Activated naive CD4-positive, alpha-beta T cell treated with anti-CD3 and anti-CD28 coated beads, Interleukin-2, amount 10 ng/mL, durations not matched to agents 7 days and 5 days (primary cell): ENCODE data around the gene ANKEF1.

Experiments
- CTCF ChIA-PET: fragments of 350-600 bp; sonication (Branson Sonifier 250); formaldehyde crosslinking; loops from one replicate; lab custom pipeline; 2021; ENCODE audit warnings: antibody characterized with exemption; lab: Charles Lee
- DNase-seq: peaks from one replicate; pipeline ENCODE4 v3.0.0-alpha.2; 2020
- H3K27ac Mint-ChIP-seq: one replicate; pipeline ENCODE4 v1.8.0; 2021; ENCODE audit warnings: mild to moderate bottlenecking, moderate library complexity, mixed read lengths
- H3K27me3 Mint-ChIP-seq: one replicate; pipeline ENCODE4 v1.8.0; 2021; ENCODE audit warnings: mild to moderate bottlenecking, mixed read lengths
- H3K36me3 Mint-ChIP-seq: one replicate; pipeline ENCODE4 v1.8.0; 2021; ENCODE audit warnings: mixed read lengths
- H3K4me1 Mint-ChIP-seq: one replicate; pipeline ENCODE4 v1.8.0; 2021; ENCODE audit warnings: mixed read lengths
- H3K4me3 Mint-ChIP-seq: one replicate; pipeline ENCODE4 v1.8.0; 2021; ENCODE audit warnings: mild to moderate bottlenecking, moderate library complexity, mixed read lengths
- H3K9me3 Mint-ChIP-seq: one replicate; pipeline ENCODE4 v1.8.0; 2021; ENCODE audit warnings: mixed read lengths

Gene ANKEF1

DNA sequence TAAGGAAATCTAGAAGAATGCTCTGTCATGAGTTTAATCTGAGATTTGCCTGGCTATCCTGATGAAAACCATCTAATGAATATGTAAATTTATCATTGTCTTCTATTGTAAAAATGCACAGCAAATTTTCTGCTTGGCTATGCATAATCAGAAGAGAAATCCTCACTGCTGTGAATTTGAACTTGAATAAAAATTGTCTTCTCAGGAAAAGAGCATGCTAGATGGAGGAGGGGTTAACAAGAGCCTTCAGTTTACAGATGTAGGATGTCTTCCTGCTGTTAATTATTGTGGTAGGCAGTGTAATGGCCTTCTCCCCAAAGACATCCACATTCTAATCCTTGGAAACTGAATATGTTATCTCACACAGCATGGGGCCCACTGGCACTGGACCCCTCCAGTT, 45.8 kb downstream of the ANKEF1 start:
- Mint-ChIP-seq H3K4me1 (no peaks in the 10 kb centered on the region), H3K27ac (no peak overlapping the region), H3K9me3 (no peaks in the 10 kb centered on the region), H3K36me3 (no peaks in the 10 kb centered on the region), H3K4me3 (no peak overlapping the region), H3K27me3 (peaks cover 5% of the 10 kb centered on the region)
- CTCF ChIA-PET = interaction anchor here (1.4 kb wide), 1 partner anchor 102 kb away, joined by 3 read pairs; no protein-coding TSS in a partner anchor
- no peak for DNase-seq

DNA sequence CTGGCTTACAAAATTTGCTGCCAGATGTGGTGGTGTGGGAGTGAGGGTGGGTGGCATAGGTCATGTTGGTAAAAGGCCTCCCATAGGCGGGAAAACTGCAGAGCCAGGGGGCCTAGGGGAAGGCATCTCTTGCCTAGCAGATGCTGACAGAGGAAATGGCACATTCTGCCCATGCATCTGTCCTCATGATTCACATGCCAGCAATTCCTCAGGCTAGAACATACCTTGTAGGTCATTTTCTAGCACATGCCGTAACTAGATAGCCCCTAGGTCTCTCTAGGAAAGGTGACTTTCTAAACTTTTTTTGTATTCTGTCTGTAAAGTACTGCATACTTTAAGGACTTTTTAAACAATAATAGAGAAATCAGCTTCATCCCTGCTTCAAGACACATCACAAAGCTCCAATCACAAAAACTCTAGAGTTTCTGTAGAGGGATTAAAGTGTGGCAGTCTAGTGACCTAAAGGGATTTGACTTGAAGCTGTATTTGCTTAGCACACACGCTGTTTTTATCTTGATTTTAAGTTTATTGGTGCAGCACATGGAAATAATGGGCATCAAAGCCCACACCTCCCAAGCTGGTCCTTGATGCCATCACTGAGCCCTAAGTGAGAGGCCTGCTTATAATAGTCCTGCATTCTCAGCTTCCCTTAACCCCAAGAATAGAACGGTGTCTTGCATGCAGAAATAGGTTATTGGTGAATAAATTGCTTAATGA, 55.2 kb downstream of the ANKEF1 start:
- H3K4me3 Mint-ChIP-seq = no peak overlapping the region
- no peaks in the 10 kb centered on the region for H3K4me1 Mint-ChIP-seq
- no peak overlapping the region for H3K27ac Mint-ChIP-seq
- no peaks in the 10 kb centered on the region for H3K27me3 Mint-ChIP-seq
- H3K36me3 Mint-ChIP-seq = no peaks in the 10 kb centered on the region
- no peak for DNase-seq
- no peaks in the 10 kb centered on the region for H3K9me3 Mint-ChIP-seq
- CTCF ChIA-PET = interaction anchor here (0.6 to 5.0 kb wide), 15 partner anchors 9 to 1334 kb away, joined by 3 to 72 read pairs (median 3); no protein-coding TSS in a partner anchor

DNA sequence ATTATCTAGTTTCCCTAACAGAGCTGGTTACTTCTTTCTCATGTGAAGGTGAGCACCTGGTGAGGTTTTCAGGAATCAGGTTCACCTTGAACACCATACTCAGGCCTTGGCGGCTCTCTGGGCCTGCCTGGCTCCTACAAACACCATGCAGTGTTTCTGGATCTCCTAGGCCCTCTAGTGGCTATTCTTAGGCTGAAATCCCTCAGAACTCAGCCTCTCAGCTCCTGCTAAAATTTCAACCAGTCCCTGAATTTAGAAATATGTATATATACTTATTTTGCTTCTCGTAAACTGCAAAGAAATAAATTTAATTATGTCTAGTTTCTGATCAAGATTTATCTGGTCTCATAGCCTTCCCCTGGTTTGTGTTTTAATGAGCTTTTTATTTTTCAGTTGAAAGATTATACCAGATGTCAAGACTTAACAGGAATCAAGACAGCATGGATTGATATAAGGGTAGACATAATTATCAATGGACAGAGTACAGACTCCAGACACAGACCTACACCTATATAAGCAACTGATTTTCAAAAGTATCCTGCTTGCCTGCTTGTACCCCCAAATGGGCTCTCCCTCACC, 55.9 kb downstream of the ANKEF1 start:
- Mint-ChIP-seq H3K27ac (no peak overlapping the region), H3K4me1 (no peaks in the 10 kb centered on the region), H3K36me3 (no peaks in the 10 kb centered on the region), H3K4me3 (no peak overlapping the region), H3K27me3 (no peaks in the 10 kb centered on the region), H3K9me3 (no peaks in the 10 kb centered on the region)
- DNase-seq = peak; percentile 27
- CTCF ChIA-PET = interaction anchor here (0.6 to 5.0 kb wide), 17 partner anchors 9 to 1454 kb away, joined by 3 to 72 read pairs (median 3); no protein-coding TSS in a partner anchor

DNA sequence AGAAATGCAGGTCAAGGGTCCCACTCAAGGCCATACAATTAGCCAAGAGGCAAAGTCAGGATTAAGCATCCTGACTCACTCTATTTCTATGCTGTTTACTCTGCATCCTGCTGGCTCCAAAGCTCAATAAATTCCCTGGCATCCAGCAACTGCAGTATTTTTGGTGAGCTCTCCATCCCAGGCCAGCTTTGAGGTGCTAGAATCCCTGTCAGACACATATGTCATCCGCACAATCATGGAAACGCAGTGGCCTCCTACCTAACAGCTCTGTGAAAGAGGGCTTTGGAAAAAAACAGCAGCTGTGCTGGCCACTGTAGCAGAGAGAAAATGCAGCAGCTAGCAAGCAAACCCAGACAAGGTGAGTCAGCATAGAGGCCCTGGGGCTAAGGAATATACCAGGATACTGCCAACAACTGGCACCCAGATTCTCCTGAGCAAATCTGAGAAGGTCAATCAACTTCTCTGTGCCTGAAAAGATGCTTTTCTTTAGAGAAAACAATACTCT, 58.4 kb downstream of the ANKEF1 start:
- no peaks in the 10 kb centered on the region for H3K36me3 Mint-ChIP-seq
- H3K4me3 Mint-ChIP-seq = no peak overlapping the region
- H3K27me3 Mint-ChIP-seq = no peaks in the 10 kb centered on the region
- no peak for DNase-seq
- no peaks in the 10 kb centered on the region for H3K4me1 Mint-ChIP-seq
- CTCF ChIA-PET = interaction anchor here (0.7 to 5.0 kb wide), 4 partner anchors 14 to 114 kb away, joined by 3 to 72 read pairs (median 3); no protein-coding TSS in a partner anchor
- H3K27ac Mint-ChIP-seq = no peak overlapping the region
- no peaks in the 10 kb centered on the region for H3K9me3 Mint-ChIP-seq

DNA sequence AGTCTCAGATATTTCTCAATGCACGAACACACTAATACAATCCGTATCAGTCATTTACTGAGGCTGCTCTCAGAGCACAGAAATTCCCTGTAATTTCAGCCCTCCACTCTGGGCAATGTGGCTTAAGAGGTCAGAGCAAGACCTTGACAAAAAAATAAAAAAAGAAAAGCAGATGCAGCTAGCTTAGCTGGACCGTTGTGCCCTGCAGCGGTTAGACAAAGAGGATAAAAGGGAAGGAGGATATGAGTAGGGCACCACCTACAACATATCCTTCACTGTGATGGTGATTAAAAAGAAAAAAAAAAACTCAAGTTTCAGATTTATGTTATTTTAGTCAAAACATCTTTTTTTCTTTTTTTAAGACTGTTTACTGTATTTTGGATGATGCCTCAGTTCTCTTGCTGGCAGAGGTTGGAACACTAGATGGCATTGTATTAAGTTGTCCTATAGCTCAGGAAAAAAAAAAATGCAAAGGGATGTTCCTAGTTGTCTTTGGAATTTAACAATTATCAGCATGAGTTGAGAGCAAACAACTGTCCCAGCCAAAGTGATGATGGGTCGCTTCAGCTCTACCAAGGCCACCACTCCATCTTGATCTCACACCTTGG, 59.9 kb downstream of the ANKEF1 start:
- H3K4me3 Mint-ChIP-seq = no peak overlapping the region
- CTCF ChIA-PET = no interaction called here
- no peaks in the 10 kb centered on the region for H3K9me3 Mint-ChIP-seq
- no peaks in the 10 kb centered on the region for H3K4me1 Mint-ChIP-seq
- DNase-seq = no peak
- H3K27ac Mint-ChIP-seq = no peak overlapping the region
- no peaks in the 10 kb centered on the region for H3K36me3 Mint-ChIP-seq
- H3K27me3 Mint-ChIP-seq = no peaks in the 10 kb centered on the region

DNA sequence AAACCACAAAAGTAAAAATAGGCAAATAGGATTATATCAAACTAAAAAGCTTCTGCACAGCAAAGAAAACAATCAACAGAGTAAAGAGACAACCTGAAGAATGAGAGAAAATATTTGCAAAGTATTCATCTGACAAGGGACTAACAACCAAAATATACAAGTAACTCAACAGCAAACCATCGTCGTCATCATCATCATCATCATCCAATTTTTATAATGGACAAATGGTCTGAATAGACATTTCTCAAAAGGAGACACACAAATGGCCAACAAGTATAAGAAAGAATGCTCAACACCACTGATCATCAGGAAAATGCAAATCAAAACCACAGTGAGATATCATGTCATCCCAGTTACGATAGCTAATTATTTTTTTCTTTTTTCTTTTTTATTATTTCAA, 62.0 kb downstream of the ANKEF1 start:
- DNase-seq = no peak
- Mint-ChIP-seq H3K9me3 (no peaks in the 10 kb centered on the region), H3K4me3 (no peak overlapping the region), H3K27ac (no peak overlapping the region), H3K27me3 (no peaks in the 10 kb centered on the region), H3K36me3 (no peaks in the 10 kb centered on the region), H3K4me1 (no peaks in the 10 kb centered on the region)
- CTCF ChIA-PET = no interaction called here

DNA sequence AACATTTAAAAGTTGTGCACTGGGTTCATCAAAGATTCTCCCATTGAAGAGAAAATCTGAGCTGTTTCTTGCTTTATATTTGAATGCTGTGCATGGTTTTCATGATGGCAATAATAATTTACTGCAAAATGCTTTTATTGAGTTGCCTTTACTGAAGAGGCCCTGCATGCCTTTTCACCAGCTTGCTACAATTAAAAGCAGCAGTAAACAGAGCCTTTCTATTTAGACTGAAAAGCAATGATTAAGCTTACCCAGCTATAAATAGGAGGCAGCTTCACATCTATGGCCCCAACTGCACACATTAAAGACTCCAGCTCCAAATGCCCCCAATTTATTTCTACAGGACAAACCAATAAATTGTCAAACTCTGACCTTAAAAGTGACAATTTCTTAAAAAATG, 70.3 kb downstream of the ANKEF1 start:
- CTCF ChIA-PET = interaction anchor here (1.9 kb wide), 1 partner anchor 14 kb away, joined by 5 read pairs; no protein-coding TSS in a partner anchor

More for the DNA sequence above, 70.3 kb downstream of the ANKEF1 start:
- Mint-ChIP-seq H3K4me3 (no peak overlapping the region), H3K4me1 (no peaks in the 10 kb centered on the region), H3K9me3 (no peaks in the 10 kb centered on the region), H3K36me3 (no peaks in the 10 kb centered on the region), H3K27me3 (no peaks in the 10 kb centered on the region), H3K27ac (no peak overlapping the region)
- no peak for DNase-seq
